Chondrocyte (in vitro differentiated cells): Measurements from ENCODE around the gene SHPK. TPM values are rescaled to one million over a fixed set of nuclear protein-coding genes. Genes with fewer than 3 reads are reported as not detected.

ENCODE experiments used
- DNase-seq: peaks from one replicate; pipeline ENCODE4 v3.0.0; 2021; ENCODE audit warnings: mixed read lengths, low spot score
- H3K27ac Mint-ChIP-seq: one replicate; pipeline ENCODE4 v1.8.0; 2021; ENCODE audit warnings: mild to moderate bottlenecking, moderate library complexity, mixed read lengths; ENCODE audit not compliant: unreplicated experiment
- H3K27me3 Mint-ChIP-seq: 2 replicates; pipeline ENCODE4 v1.8.0; 2021; ENCODE audit warnings: low read depth, mixed read lengths
- H3K36me3 Mint-ChIP-seq: 2 replicates; pipeline ENCODE4 v1.8.0; 2021; ENCODE audit warnings: low read depth, mixed read lengths
- H3K4me1 Mint-ChIP-seq: 2 replicates; pipeline ENCODE4 v1.8.0; 2021; ENCODE audit warnings: low read depth, mild to moderate bottlenecking, mixed read lengths
- H3K4me3 Mint-ChIP-seq: one replicate; pipeline ENCODE4 v1.8.0; 2021; ENCODE audit warnings: mild to moderate bottlenecking, moderate library complexity, mixed read lengths; ENCODE audit not compliant: unreplicated experiment
- H3K9me3 Mint-ChIP-seq: 2 replicates; pipeline ENCODE4 v1.8.0; 2021; ENCODE audit warnings: low read depth, mixed read lengths
- total RNA-seq: library from RNA; stranded (reverse); gene quantifications from 3 replicates; pipeline ENCODE4 v1.2.1, GENCODE V29; 2021
- TF ChIP-seq, protein P1 (sequence below): fragments of 200-600 bp; sonication (generic); IDR thresholded peaks from 2 replicates; pipeline ENCODE4 v1.5.0; 2021; ENCODE audit warnings: antibody characterized with exemption, mild to moderate bottlenecking, moderate library complexity

Gene SHPK
- total RNA-seq, 1 donor from 2014 or later = 5.6 TPM

DNA sequence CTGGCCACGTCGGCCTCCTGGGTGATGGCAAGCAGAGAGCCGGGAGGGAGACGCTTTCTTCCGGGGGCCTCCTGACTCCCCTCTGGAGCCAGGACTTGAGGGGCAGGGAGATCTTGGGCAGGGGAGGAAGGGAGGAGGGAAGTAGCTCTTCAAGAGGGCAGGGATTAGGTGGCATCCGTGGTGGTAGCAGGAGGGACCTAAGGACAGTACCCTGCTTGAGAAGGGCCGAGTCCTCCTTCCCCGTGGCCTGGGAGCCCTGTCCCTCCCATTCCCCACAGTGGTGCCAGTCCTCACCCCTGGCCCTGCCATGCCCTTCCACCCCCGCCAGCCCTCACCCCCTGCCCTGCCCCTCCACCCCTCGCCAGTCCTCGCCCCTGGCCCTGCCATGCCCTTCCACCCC is 19.7 kb upstream of the SHPK start:
- Mint-ChIP-seq H3K27ac (no peak overlapping the region), H3K27me3 (no peaks in the 10 kb centered on the region), H3K36me3 (no peaks in the 10 kb centered on the region), H3K9me3 (no peaks in the 10 kb centered on the region), H3K4me1 (peaks cover 21% of the 10 kb centered on the region), H3K4me3 (no peak overlapping the region)
- DNase-seq = peak; percentile 65
- TF ChIP-seq, protein P1, sequence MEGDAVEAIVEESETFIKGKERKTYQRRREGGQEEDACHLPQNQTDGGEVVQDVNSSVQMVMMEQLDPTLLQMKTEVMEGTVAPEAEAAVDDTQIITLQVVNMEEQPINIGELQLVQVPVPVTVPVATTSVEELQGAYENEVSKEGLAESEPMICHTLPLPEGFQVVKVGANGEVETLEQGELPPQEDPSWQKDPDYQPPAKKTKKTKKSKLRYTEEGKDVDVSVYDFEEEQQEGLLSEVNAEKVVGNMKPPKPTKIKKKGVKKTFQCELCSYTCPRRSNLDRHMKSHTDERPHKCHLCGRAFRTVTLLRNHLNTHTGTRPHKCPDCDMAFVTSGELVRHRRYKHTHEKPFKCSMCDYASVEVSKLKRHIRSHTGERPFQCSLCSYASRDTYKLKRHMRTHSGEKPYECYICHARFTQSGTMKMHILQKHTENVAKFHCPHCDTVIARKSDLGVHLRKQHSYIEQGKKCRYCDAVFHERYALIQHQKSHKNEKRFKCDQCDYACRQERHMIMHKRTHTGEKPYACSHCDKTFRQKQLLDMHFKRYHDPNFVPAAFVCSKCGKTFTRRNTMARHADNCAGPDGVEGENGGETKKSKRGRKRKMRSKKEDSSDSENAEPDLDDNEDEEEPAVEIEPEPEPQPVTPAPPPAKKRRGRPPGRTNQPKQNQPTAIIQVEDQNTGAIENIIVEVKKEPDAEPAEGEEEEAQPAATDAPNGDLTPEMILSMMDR = no peak

DNA sequence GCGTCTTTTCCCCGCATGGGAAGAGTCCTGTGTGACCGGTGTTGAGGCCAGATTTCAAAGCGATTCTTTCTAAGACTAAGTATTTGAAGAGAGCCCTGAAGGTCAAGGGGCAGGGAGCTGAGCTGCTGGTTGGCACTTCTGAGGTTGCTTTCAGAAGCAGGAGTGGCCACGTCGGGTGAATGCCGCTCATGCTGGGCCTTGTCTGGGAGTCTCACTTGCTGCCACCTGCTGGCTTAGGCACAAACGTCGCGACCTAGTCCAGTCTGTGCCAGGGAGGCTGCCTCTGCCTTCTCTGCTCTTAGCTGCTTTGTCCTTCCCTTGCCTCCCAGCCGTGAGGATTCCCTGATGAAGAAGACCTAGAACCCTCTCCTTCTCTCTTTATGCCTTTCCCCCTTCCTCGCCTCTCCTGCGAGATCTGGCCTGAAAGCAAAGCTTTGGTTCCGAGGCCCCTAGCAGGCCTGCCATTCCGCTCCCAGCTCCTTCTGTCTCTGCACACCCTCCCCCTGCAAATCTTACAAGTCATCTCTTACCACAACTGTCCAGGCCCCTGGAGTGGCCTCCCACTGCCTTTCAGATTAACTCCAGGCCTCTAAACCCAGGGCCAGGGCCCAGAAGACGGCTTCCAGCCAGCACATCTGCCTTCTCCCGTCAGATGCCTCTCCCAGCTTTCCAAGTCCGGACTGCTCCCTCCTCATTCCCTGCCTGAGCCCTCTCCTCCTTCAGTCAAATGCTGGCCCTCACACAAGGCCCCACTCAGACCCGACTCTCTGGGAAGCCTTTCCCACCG is 11.9 kb upstream of the SHPK start:
- Mint-ChIP-seq H3K4me1 (no peaks in the 10 kb centered on the region), H3K36me3 (peaks cover 4% of the 10 kb centered on the region), H3K27ac (peak overlapping the region; percentile 57), H3K27me3 (no peaks in the 10 kb centered on the region), H3K9me3 (no peaks in the 10 kb centered on the region), H3K4me3 (no peak overlapping the region)
- TF ChIP-seq, protein P1 = peak; percentile 76
- no peak for DNase-seq

DNA sequence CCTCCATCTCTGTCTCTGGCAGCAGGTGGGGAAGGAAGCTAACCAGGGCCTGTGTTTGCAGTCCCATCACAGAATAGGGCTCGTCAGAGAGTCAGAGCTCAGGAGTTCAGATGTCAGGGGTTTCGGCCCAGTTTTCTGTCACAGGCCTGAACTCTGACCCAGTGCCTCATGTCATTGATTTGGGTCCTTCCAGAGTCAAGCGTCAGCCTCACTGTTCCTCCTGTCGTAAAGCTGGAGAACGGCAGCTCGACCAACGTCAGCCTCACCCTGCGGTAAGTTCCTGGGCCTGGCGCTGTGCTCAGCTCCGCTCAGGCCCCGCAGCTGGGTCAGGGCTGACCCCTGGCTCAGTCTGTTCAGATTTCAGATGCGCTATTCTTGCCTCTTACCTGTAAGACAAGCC is 11.2 kb upstream of the SHPK start:
- TF ChIP-seq, protein P1 = no peak
- H3K27ac Mint-ChIP-seq = no peak overlapping the region

DNA sequence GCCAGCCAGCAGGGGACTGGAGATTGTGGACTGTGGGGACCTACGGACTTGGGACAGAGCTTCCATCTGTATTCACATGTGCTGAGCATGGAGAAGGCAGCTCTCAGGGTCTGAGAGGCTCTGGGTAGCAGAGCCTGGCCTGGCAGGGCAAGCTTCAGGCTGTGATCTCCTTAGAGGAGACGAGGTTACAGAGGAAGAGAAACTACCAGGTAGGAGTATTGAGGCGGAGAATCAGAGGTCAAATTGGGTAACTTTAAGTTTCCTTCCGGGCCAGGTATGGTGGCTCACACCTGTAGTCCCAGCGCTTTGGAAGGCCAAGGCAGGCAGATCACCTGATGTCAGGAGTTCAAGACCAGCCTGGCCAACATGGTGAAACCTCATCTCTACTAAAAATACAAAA is 9.3 kb upstream of the SHPK start:
- H3K4me3 Mint-ChIP-seq = no peak overlapping the region
- DNase-seq = no peak
- H3K36me3 Mint-ChIP-seq = peaks cover 4% of the 10 kb centered on the region
- H3K9me3 Mint-ChIP-seq = no peaks in the 10 kb centered on the region
- TF ChIP-seq, protein P1 = no peak
- no peaks in the 10 kb centered on the region for H3K27me3 Mint-ChIP-seq
- H3K27ac Mint-ChIP-seq = no peak overlapping the region
- H3K4me1 Mint-ChIP-seq = peaks cover 2% of the 10 kb centered on the region

More for the DNA sequence above, 11.2 kb upstream of the SHPK start:
- H3K27me3 Mint-ChIP-seq = no peaks in the 10 kb centered on the region
- H3K4me1 Mint-ChIP-seq = no peaks in the 10 kb centered on the region
- no peak for DNase-seq
- no peaks in the 10 kb centered on the region for H3K9me3 Mint-ChIP-seq
- H3K4me3 Mint-ChIP-seq = no peak overlapping the region
- H3K36me3 Mint-ChIP-seq = peaks cover 4% of the 10 kb centered on the region

DNA sequence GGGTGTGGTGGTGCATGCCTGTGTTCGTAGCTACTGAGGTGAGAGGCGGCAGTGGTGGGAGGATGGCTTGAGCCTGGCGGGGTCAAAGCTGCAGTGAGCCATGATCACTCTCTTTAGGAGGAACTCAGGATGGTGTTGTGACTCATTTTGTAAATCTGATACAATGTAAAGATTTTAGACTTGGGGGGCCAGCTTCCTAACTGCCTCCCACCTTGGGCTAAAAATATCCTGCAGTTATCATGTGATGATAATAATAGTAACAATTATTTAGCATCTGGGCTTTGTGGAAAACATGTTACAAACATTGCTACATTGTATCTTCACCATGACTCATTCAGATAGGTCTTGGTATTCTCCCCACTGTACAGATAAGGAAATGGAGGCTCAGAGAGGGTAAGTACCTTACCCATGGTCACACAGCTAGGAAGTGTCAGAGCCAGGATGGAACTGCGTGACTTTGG is 7.9 kb upstream of the SHPK start:
- H3K9me3 Mint-ChIP-seq = no peaks in the 10 kb centered on the region
- H3K27me3 Mint-ChIP-seq = no peaks in the 10 kb centered on the region
- H3K4me1 Mint-ChIP-seq = peaks cover 9% of the 10 kb centered on the region
- no peak overlapping the region for H3K4me3 Mint-ChIP-seq
- TF ChIP-seq, protein P1 = no peak
- H3K36me3 Mint-ChIP-seq = peaks cover 4% of the 10 kb centered on the region
- H3K27ac Mint-ChIP-seq = no peak overlapping the region
- no peak for DNase-seq
